Fibroblast of the aortic adventitia (primary cell): ENCODE results near the gene ARHGAP26. TPM values are rescaled to one million over a fixed set of nuclear protein-coding genes. Genes with fewer than 3 reads are reported as not detected.

Experiments
- DNase-seq: peaks from one replicate; pipeline ENCODE4 v3.0.0-alpha.2; 2010; ENCODE audit warnings: low read depth
- H3K4me3 ChIP-seq: 2 replicates; pipeline ENCODE4 v1.5.1; 2011; ENCODE audit warnings: low read depth, mild to moderate bottlenecking, control low read depth, low read length, moderate library complexity
- CTCF ChIP-seq: IDR thresholded peaks from 2 replicates; pipeline ENCODE4 v1.5.1; 2011; ENCODE audit warnings: mild to moderate bottlenecking, low read length, control low read depth, inconsistent platforms; ENCODE audit not compliant: insufficient read depth
- total RNA-seq: library from RNA; depleted of rRNA; stranded (reverse); fragments of >200 nt; gene quantifications from 2 replicates; pipeline ENCODE4 v1.2.3, GENCODE V29; 2012; ENCODE audit warnings: low replicate concordance

Gene ARHGAP26
- total RNA-seq, 1 donor, result 9.0 TPM

GRCh38 chr5:142833517-142834449 is 63.6 kb downstream of the ARHGAP26 start:
- no peak overlapping the region for H3K4me3 ChIP-seq
- TF ChIP-seq CTCF, result no peak
- no peak for DNase-seq

GRCh38 chr5:142834504-142834903 is 64.3 kb downstream of the ARHGAP26 start:
- H3K4me3 ChIP-seq, result no peak overlapping the region
- no peak for TF ChIP-seq CTCF
- DNase-seq, result no peak

GRCh38 chr5:142835540-142835939 is 65.4 kb downstream of the ARHGAP26 start:
- TF ChIP-seq CTCF, result no peak
- DNase-seq, result no peak
- no peak overlapping the region for H3K4me3 ChIP-seq

- DNase-seq, result no peak
- H3K4me3 ChIP-seq, result no peak overlapping the region
- no peak for TF ChIP-seq CTCF
Observed at GRCh38 chr5:142836048-142836447, 65.9 kb downstream of the ARHGAP26 start.

GRCh38 chr5:142837081-142837725 is 67.0 kb downstream of the ARHGAP26 start:
- DNase-seq, result no peak
- no peak overlapping the region for H3K4me3 ChIP-seq
- no peak for TF ChIP-seq CTCF

GRCh38 chr5:142838845-142839244 is 68.7 kb downstream of the ARHGAP26 start:
- no peak overlapping the region for H3K4me3 ChIP-seq
- no peak for DNase-seq
- TF ChIP-seq CTCF, result no peak
